K562 (cell line): ENCODE measurements around the gene UPF2. TPM values are rescaled to one million over a fixed set of nuclear protein-coding genes. Genes with fewer than 3 reads are reported as not detected.

Experiments used
- EP300 ChIP-seq: IDR thresholded peaks from 2 replicates; pipeline ENCODE4 v1.6.1; 2012; ENCODE audit warnings: low read length, improper control_type of control experiment
- KLF6 ChIP-seq: fragments of 250-450 bp; sonication (Bioruptor Pico); IDR thresholded peaks from 2 replicates; pipeline ENCODE4 v1.4.0; 2020; ENCODE audit warnings: mild to moderate bottlenecking, moderate library complexity, borderline replicate concordance
- MGA ChIP-seq: fragments of 450-650 bp; IDR thresholded peaks from 2 replicates; pipeline ENCODE4 v1.6.1; 2016; ENCODE audit warnings: mild to moderate bottlenecking, moderate library complexity
- MTF1 ChIP-seq: fragments of 250-450 bp; sonication (Bioruptor Pico); IDR thresholded peaks from 2 replicates; pipeline ENCODE4 v1.9.0; 2021; ENCODE audit warnings: moderate library complexity, mild to moderate bottlenecking, inconsistent platforms, borderline replicate concordance
- SIX5 ChIP-seq, 2 experiments: IDR thresholded peaks; 2 replicates each; pipeline ENCODE4 v1.6.1; 2011; ENCODE audit warnings: low read length in 2 of 2, borderline replicate concordance in 1 of 2, low read depth in 1 of 2, mild to moderate bottlenecking in 1 of 2, moderate library complexity in 1 of 2; ENCODE audit not compliant: insufficient read depth in 1 of 2
- SRSF1 ChIP-seq: fragments of 200-400 bp; formaldehyde crosslinking; IDR thresholded peaks from 2 replicates; pipeline ENCODE4 v1.6.1; 2017; ENCODE audit warnings: mild to moderate bottlenecking, low read depth, low read length, moderate library complexity
- TSHZ1 ChIP-seq: fragments of 250-450 bp; sonication (Bioruptor Pico); IDR thresholded peaks from 2 replicates; pipeline ENCODE4 v1.4.0; 2020; ENCODE audit warnings: mild to moderate bottlenecking, moderate library complexity
- ZFP1 ChIP-seq: fragments of 450-650 bp; formaldehyde crosslinking; IDR thresholded peaks from 2 replicates; pipeline ENCODE4 v1.4.0; 2020; ENCODE audit warnings: mild to moderate bottlenecking, mixed read lengths
- ZNF347 ChIP-seq: fragments of 450-650 bp; formaldehyde crosslinking; IDR thresholded peaks from 2 replicates; pipeline ENCODE4 v1.4.0; 2020; ENCODE audit warnings: low read depth, mild to moderate bottlenecking, moderate library complexity
- ZNF77 ChIP-seq: fragments of 250-450 bp; sonication (Bioruptor Pico); IDR thresholded peaks from 2 replicates; pipeline ENCODE4 v1.5.0; 2020
- polyA plus RNA-seq, 8 experiments: library from polyadenylated mRNA; depleted of rRNA in 4 of 8; stranded (reverse) in 5 of 8; unstranded in 3 of 8; fragments of >200 nt; fragmentation: Nextera tagmentation in 2 of 8; fragmentation: Illumina TruSeq in 1 of 8; extraction: Ambion mirVana in 2 of 8; extraction: Trizol in 1 of 8; gene quantifications; 2 replicates each; pipeline versions ENCODE4 v1.2.1 to v1.2.3, GENCODE V29; 2011 to 2014; ENCODE audit warnings: inconsistent platforms in 1 of 8, missing spikeins in 1 of 8
- total RNA-seq, 7 experiments: library from RNA; depleted of rRNA in 6 of 7; stranded (reverse); fragments of >200 nt in 6 of 7; fragmentation: Illumina TruSeq in 2 of 7; extraction: Trizol in 2 of 7; gene quantifications; 2 replicates each; pipeline versions ENCODE4 v1.2.1 to v1.2.3, GENCODE V29; 2011 to 2021; ENCODE audit warnings: low replicate concordance in 1 of 7

UPF2 gene
- total and polyA plus RNA-seq, 9 of the 15 experiments (the other 6 are each of a cell fraction or from before 2014, with no cell fraction given) = 13.9 to 37.7 (median 23.7) TPM

GRCh38 chr10:11901833-11902475, 140.7 kb downstream of the UPF2 start (continued):
- TF ChIP-seq MGA = peak; percentile 35; the same call in 1 of the 2 replicates
- no peak for TF ChIP-seq ZNF347
- TF ChIP-seq SRSF1 = no peak
- TF ChIP-seq SIX5 (IDR thresholded peaks at IDR 0.05; ENCODE audit: borderline replicate concordance in 1 of 2, insufficient read depth in 1 of 2, low read depth in 1 of 2, low read length in 2 of 2) = no peak
- TF ChIP-seq TSHZ1 (CRISPR knock-in tag) = no peak
- TF ChIP-seq ZFP1 (CRISPR knock-in tag) = no peak
- TF ChIP-seq EP300 = no peak
- no peak for TF ChIP-seq KLF6 (CRISPR knock-in tag)
- TF ChIP-seq ZNF77 (CRISPR knock-in tag) = no peak
- no peak for TF ChIP-seq MTF1 (CRISPR knock-in tag)
